PFSK-1 (cell line): ENCODE data around the gene TDRD5.

Experiments used
- POLR2AphosphoS5 ChIP-seq: IDR thresholded peaks from 2 replicates; pipeline ENCODE4 v1.6.1; 2012; ENCODE audit warnings: low read depth, mild to moderate bottlenecking, control low read depth, low read length, moderate library complexity
- TAF1 ChIP-seq: IDR thresholded peaks from 2 replicates; pipeline ENCODE4 v1.6.1; 2012; ENCODE audit warnings: low read length, control low read depth, borderline replicate concordance; ENCODE audit not compliant: insufficient read depth

- TF ChIP-seq POLR2AphosphoS5 (no peak), TAF1 (no peak)
Observed at GRCh38 chr1:179601093-179601492, 9.5 kb downstream of the TDRD5 start.
